Dendritic cell treated with granulocyte-macrophage colony-stimulating factor and Interleukin-4, amounts not matched to agents 40 ng/mL and 50 ng/mL, for 4 days (primary cell): ENCODE results near the gene FAM151A.
A peak's percentile ranks its signal among the peaks of the same experiment; 100 is the strongest.

Source experiments
- H3K27ac Mint-ChIP-seq: one replicate; pipeline ENCODE4 v1.8.0; 2022; ENCODE audit warnings: mild to moderate bottlenecking, mixed read lengths
- H3K27me3 Mint-ChIP-seq: one replicate; pipeline ENCODE4 v1.8.0; 2022; ENCODE audit warnings: mild to moderate bottlenecking, mixed read lengths
- H3K36me3 Mint-ChIP-seq: one replicate; pipeline ENCODE4 v1.8.0; 2022; ENCODE audit warnings: low read depth, mixed read lengths
- H3K4me1 Mint-ChIP-seq: one replicate; pipeline ENCODE4 v1.8.0; 2022; ENCODE audit warnings: low read depth, mixed read lengths
- H3K4me3 Mint-ChIP-seq: one replicate; pipeline ENCODE4 v1.8.0; 2022; ENCODE audit warnings: mild to moderate bottlenecking, moderate library complexity, mixed read lengths
- H3K9me3 Mint-ChIP-seq: one replicate; pipeline ENCODE4 v1.8.0; 2022; ENCODE audit warnings: mixed read lengths
- intact Hi-C: fragments of 100-400 bp; cut with micrococcal nuclease; formaldehyde crosslinking; loops from one replicate; pipeline ENCODE4 v1.15.0; 2022

FAM151A gene

GRCh38 chr1:54571326-54571725 lies 52.0 kb downstream of the FAM151A start:
- no peaks in the 10 kb centered on the region for H3K27me3 Mint-ChIP-seq
- no peaks in the 10 kb centered on the region for H3K36me3 Mint-ChIP-seq
- no peak overlapping the region for H3K4me3 Mint-ChIP-seq
- intact Hi-C loops: no loop called here
- no peaks in the 10 kb centered on the region for H3K9me3 Mint-ChIP-seq
- H3K4me1 Mint-ChIP-seq: peaks cover 44% of the 10 kb centered on the region
- H3K27ac Mint-ChIP-seq: no peak overlapping the region

- H3K4me1 Mint-ChIP-seq: peaks cover 39% of the 10 kb centered on the region
- H3K9me3 Mint-ChIP-seq: no peaks in the 10 kb centered on the region
- H3K36me3 Mint-ChIP-seq: no peaks in the 10 kb centered on the region
- no peak overlapping the region for H3K4me3 Mint-ChIP-seq
- no peaks in the 10 kb centered on the region for H3K27me3 Mint-ChIP-seq
- intact Hi-C loops: no loop called here
- no peak overlapping the region for H3K27ac Mint-ChIP-seq
These were observed 53.2 kb downstream of the FAM151A start for GRCh38 chr1:54570161-54570560.

- Mint-ChIP-seq H3K36me3 (no peaks in the 10 kb centered on the region), H3K27me3 (no peaks in the 10 kb centered on the region), H3K4me3 (no peak overlapping the region), H3K4me1 (peaks cover 46% of the 10 kb centered on the region), H3K9me3 (no peaks in the 10 kb centered on the region), H3K27ac (peak overlapping the region; percentile 1)
- intact Hi-C loops: no loop called here
These were observed 54.0 kb downstream of the FAM151A start for GRCh38 chr1:54569339-54569738.

- H3K27me3 Mint-ChIP-seq: no peaks in the 10 kb centered on the region
- peak overlapping the region; percentile 2 for H3K4me3 Mint-ChIP-seq
- peaks cover 49% of the 10 kb centered on the region for H3K4me1 Mint-ChIP-seq
- H3K27ac Mint-ChIP-seq: peak overlapping the region; percentile 50
- no peaks in the 10 kb centered on the region for H3K9me3 Mint-ChIP-seq
- intact Hi-C loops: no loop called here
- no peaks in the 10 kb centered on the region for H3K36me3 Mint-ChIP-seq
These were observed 55.4 kb downstream of the FAM151A start for GRCh38 chr1:54567961-54568360.

GRCh38 chr1:54566438-54567141 lies 56.7 kb downstream of the FAM151A start:
- H3K4me1 Mint-ChIP-seq: peaks cover 38% of the 10 kb centered on the region
- H3K27ac Mint-ChIP-seq: no peak overlapping the region
- intact Hi-C loops: no loop called here
- no peaks in the 10 kb centered on the region for H3K27me3 Mint-ChIP-seq
- H3K4me3 Mint-ChIP-seq: no peak overlapping the region
- no peaks in the 10 kb centered on the region for H3K9me3 Mint-ChIP-seq
- no peaks in the 10 kb centered on the region for H3K36me3 Mint-ChIP-seq

- no peak overlapping the region for H3K27ac Mint-ChIP-seq
- no peaks in the 10 kb centered on the region for H3K27me3 Mint-ChIP-seq
- peaks cover 33% of the 10 kb centered on the region for H3K4me1 Mint-ChIP-seq
- H3K36me3 Mint-ChIP-seq: no peaks in the 10 kb centered on the region
- H3K4me3 Mint-ChIP-seq: no peak overlapping the region
- H3K9me3 Mint-ChIP-seq: no peaks in the 10 kb centered on the region
- intact Hi-C loops: no loop called here
These were observed 58.2 kb downstream of the FAM151A start for GRCh38 chr1:54565113-54565501.

- Mint-ChIP-seq H3K36me3 (no peaks in the 10 kb centered on the region), H3K4me3 (no peak overlapping the region), H3K27me3 (no peaks in the 10 kb centered on the region), H3K27ac (no peak overlapping the region), H3K4me1 (peaks cover 33% of the 10 kb centered on the region), H3K9me3 (no peaks in the 10 kb centered on the region)
- intact Hi-C loops: no loop called here
These were observed 58.8 kb downstream of the FAM151A start for GRCh38 chr1:54564312-54565112.

- peaks cover 8% of the 10 kb centered on the region for H3K9me3 Mint-ChIP-seq
- H3K4me3 Mint-ChIP-seq: no peak overlapping the region
- H3K27ac Mint-ChIP-seq: no peak overlapping the region
- H3K27me3 Mint-ChIP-seq: no peaks in the 10 kb centered on the region
- peaks cover 19% of the 10 kb centered on the region for H3K4me1 Mint-ChIP-seq
- no peaks in the 10 kb centered on the region for H3K36me3 Mint-ChIP-seq
- intact Hi-C loops: no loop called here
These were observed 63.5 kb downstream of the FAM151A start for GRCh38 chr1:54559771-54560231.
